ENCODE data around the gene TIMM17A. TPM values are rescaled to one million over a fixed set of nuclear protein-coding genes. Genes with fewer than 3 reads are reported as not detected.
"Not testable (repeated sequence)": the region's sequence is repeated elsewhere in the genome, so short reads cannot be mapped to it uniquely, and the experiment has no call there.

Gene TIMM17A

GRCh38 chr1:202019235-202019558 is 63.9 kb downstream of the TIMM17A start:
- H3K27me3 ChIP-seq (ENCODE audit: insufficient read depth, poor library complexity, severe bottlenecking); DNase-seq (ENCODE audit: low read depth in 1 of 2, low spot score in 1 of 2); H3K27ac ChIP-seq (replicated peaks); H3K4me3 ChIP-seq (replicated peaks; ENCODE audit: insufficient read depth, low read length): not testable (repeated sequence)

Small RNA genes within 50 kb of the gene (microRNA-seq; reads per million reads assigned to microRNA genes)
- gene MIR6740, result not detected

All from HL-60 (cell line).